ENCODE results near the gene KIF21A.

- no peak for TF ChIP-seq CTCF (IDR thresholded peaks at IDR 0.05; ENCODE audit: poor library complexity)
- TF ChIP-seq EZH2 (IDR thresholded peaks at IDR 0.05; ENCODE audit: borderline replicate concordance): no peak
- no peak for TF ChIP-seq EZH2phosphoT487 (IDR thresholded peaks at IDR 0.05; ENCODE audit: low read depth, severe bottlenecking, unreplicated experiment)
Measured at GRCh38 chr12:39426636-39427240, 16.2 kb downstream of the KIF21A start.
